NCI-H345 (cell line): Measurements from ENCODE around the gene SPSB1.

Source experiments
- DNase-seq: peaks from one replicate; lab custom pipeline; 2025; lab: John Stamatoyannopoulos, UW

The SPSB1 gene

DNA sequence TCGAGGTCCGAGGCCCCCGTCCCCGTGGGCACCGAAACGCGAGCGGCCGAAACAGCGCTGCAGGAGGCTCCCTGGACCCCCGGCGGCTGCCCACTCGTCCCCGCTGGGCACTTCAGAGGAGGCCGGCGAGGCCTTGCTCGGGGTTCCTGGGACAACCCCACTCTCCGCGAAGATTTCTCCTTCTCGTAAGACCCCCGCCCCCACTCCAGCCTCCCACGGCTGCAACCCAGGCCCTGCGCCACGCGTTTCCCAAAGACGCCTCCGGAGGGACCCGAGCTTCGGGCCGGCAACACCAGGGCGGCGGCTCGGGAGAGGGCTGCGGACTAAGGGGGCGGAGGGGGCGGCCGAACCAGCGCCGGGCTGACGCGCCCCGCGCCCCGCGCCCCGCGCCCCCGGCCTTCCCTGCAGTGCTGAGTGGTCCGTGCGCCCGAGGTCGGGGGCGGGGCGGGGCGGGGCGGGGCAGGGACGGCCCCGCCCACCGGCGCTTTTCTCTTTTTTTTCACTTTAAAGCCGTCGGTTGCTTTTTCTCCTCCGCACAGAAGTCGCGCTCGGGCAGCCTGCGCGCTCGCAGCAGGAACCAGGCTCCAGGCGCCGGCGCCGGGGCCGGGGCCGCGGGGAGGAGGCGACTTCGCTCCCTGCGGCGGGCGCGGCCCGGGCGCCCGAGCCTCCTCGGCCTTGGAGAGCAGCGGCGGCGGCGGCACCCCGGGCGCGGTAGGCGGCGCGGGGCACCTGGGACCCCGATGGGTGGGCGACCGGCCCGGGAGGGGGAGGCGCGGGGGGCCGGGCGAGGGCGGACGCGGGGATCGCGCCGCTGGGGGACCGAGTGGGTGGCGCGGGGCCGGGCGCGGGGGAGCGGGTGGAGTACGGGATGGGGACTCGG lies at the start of gene SPSB1:
Gene SPSB1 (plus strand): TSS at position 534 of the 880 bp plus-strand sequence. CDS start 62,998 bp downstream, outside the sequence.
- peak; percentile 66 for DNase-seq

DNA sequence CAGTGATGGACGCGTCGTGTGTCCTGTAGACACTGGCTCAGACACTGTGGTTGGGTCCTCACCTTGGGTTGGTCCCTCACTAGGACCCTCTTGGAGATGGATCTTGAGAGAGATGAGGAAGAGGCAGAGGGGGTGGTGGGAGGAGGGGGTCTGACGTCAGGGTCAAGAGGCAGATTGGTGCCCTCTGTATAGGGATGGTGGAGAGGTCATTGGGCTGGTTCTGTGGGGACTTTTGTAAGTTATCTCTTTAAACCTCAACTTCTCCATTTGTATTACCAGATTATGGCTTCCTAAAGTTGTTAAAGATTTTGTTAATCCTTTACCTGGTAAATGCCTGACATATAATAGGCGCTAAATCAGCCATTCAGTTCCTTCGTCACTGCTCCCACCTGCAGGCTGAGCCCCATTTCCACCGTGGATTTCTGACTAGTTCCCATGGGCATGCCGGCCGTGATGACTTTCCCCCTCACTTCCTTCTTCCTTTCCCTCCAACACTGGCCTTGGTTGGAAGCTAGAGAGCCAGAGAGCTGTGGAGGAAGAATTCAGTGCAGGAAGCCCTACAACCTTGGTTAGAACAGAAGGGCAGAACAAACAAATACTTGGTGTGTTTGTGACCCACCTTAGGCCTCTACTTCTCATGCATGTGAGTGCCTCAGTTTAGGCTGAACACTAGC lies 49.5 kb upstream of the SPSB1 start:
- DNase-seq, result no peak

DNA sequence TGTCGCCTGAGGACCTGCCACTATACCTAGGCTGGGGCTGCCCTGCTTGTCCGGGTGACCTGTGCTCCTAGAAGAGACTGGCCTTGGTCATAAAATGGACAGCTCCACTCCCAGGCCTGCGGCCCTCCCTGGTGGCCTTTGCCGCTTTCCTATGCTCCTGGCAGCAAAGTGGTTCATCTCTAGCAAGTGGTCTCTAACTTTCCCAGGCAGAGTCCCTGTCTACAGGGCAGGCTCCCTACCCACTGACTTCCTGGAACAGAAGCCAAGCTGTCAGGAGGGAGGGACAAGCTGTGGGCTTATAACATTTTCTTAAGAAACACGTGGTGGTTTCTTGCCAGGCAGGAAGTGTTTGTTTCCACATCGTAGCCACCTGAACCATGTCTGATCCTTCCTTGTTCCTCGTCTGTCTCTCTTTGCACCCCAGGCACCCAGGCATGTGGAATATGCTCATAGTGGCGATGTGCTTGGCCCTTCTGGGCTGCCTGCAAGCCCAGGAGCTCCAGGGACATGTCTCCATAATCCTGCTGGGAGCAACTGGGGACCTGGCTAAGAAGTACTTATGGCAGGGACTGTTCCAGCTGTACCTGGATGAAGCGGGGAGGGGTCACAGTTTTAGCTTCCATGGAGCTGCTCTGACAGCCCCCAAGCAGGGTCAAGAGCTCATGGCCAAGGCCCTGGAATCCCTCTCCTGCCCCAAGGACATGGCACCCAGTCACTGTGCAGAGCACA lies 48.0 kb upstream of the SPSB1 start:
- no peak for DNase-seq

DNA sequence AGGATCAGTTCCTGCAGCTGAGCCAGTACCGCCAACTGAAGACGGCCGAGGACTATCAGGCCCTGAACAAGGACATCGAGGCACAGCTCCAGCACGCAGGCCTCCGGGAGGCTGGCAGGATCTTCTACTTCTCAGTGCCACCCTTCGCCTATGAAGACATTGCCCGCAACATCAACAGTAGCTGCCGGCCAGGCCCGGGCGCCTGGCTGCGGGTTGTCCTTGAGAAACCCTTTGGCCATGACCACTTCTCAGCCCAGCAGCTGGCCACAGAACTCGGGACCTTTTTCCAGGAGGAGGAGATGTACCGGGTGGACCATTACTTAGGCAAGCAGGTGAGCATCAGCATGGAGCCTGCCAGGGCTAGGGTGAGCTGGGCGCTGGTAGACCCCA lies 47.5 kb upstream of the SPSB1 start:
- DNase-seq, result no peak

DNA sequence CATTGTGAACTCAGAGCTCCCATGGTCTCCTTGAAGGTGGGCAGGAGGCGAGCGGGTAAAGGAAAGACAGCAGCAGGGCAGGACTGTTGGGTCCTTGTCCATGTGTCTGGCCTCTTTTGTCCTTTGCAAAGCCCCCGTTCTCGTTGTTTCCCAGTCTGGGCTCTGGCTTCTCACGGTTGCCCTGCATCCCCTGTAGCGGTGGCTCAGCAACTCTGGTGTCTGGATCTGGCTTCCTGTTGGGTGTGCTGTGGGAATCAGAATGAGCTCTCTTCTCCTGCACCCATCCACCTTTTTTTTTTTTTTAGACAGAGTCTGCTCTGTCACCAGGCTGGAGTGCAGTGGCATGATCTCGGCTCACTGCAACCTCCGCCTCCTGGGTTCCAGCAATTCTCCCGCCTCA lies 47.0 kb upstream of the SPSB1 start:
- DNase-seq, result no peak

DNA sequence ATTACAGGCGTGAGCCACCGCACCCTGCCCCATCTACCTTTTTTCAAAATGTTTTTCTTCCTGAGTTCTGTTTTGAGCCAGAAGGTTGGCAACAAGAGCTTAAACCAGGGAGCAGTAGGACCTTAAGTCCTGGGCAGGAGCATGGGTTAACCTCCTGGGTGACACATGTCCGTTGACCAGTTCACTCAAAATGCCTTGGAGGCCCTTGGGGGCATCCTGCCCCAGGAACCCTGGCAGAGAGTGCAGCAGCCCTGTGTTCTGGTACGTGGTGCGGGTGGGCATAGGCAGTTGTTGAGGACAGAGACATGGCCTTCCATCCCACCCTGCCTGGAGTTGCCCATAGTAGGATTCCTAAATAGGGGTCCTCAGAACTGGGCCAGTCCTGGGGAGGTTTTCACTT lies 46.5 kb upstream of the SPSB1 start:
- DNase-seq, result no peak

DNA sequence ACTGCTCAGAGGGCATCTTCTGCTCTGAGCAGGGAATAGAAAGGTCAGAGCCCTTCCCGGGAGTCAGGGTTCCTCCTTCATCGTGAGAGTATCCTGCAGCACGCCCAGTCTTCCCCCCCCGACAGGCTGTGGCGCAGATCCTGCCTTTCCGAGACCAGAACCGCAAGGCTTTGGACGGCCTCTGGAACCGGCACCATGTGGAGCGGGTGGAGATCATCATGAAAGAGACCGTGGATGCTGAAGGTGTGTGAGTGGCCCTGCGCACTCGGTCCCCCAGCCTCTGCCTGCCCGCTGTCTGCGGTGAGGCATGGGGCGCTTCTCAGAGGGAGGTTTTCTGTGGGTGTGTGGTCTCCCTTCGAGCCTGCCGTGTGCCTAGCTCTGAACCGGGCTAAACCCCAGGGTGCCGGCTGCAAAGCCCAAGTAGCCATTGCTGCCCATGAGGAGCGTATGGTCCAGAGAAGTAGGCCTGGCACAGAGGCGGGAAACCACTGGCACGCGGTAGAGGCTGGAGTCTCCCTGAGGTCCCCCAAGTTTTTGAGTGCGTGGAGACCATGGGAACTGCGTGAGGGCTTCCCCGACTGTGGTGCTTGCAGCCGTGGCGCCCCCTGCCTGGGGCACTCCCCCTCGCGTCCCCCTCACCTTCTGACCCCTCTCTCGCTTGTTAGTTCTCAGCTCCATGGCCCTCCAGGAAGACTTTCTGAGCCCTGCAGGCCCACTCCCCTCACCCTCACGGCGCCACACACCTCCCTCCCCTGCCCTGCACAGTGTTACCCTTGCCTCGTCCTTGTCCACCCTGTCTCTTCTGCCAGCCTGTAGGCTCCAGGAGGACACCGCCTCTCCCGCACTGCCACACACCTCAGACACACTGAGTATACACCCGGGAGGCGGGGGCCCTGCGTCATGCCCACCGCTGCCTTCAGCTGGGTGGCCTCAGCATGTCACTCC lies 45.6 kb upstream of the SPSB1 start:
- DNase-seq, result no peak

DNA sequence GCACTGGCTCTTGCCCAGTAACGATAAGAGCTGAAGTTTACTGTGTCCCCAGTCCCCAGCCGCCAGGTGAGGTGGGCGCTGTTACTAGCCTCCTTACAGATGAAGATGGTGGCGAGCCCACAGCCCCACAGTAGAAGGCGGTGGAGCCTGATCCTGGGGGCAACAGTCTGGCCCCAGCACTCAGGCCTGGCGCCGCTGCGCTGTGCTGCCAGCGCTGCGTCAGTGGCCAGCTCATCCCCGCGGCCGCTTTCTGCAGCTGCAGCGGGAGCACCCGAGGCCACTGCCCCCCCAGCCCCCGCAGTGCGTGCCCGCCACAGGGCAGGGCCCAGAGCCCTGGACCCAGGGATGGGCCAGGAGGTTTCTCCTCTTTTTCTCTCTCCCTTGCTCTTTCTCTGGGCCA lies 44.8 kb upstream of the SPSB1 start:
- no peak for DNase-seq

DNA sequence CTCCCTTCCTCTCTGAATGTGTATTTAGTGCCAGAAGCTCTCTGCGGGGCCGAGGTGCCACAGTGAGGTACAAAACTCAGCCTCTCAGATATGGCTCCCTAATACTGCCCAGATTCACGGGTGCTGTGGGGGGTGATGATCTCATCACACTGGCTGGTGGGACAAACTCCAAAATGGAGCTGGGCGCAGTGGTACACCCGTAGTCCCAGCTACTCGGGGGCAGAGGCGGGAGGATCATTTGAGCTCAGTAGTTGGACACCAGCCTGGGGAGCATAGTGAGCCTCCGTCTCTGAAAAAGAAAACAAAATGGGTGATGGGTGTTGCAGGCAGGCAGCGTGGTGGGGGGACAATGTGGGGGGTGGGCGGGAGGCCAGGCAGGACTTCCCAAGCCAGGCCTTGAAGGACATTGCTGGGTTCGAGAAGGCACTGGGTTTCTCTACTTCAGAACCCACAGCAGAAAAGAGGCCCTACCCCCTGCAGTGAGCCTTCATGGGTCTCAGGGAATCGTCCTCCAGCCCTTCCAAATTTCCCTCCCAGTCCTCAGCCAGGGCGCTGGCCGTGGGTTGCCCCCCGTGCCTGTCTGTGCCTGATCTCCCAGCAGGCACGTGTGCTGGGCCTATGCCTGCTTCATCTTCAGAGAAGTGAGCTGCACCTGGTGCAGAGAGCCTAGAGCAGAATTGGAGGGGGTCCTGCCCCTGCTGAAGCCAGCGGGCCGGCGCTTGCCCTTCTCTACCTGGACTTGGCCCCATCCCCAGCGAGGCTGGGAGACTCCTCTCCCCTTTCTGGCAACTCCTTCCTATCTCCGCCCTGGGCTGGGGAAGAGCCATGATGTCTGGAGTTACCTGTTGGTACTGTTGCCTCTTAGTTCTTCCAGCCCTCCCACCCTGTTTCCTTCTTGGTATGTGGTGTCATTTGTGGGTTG lies 44.1 kb upstream of the SPSB1 start:
- no peak for DNase-seq

DNA sequence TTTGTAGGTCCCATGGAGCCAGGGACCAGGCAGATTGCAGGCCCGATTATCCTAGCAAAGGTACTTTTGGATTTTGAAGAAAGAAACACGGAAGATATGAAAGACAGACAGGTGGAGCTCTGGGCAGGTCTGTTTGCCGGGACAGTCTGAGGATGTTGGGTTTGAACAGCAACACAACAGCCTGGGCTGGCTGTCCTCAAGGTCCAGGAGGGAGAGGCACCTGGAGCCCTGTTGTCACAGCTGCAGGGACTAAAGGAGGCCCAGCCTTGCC lies 43.5 kb upstream of the SPSB1 start:
- no peak for DNase-seq

DNA sequence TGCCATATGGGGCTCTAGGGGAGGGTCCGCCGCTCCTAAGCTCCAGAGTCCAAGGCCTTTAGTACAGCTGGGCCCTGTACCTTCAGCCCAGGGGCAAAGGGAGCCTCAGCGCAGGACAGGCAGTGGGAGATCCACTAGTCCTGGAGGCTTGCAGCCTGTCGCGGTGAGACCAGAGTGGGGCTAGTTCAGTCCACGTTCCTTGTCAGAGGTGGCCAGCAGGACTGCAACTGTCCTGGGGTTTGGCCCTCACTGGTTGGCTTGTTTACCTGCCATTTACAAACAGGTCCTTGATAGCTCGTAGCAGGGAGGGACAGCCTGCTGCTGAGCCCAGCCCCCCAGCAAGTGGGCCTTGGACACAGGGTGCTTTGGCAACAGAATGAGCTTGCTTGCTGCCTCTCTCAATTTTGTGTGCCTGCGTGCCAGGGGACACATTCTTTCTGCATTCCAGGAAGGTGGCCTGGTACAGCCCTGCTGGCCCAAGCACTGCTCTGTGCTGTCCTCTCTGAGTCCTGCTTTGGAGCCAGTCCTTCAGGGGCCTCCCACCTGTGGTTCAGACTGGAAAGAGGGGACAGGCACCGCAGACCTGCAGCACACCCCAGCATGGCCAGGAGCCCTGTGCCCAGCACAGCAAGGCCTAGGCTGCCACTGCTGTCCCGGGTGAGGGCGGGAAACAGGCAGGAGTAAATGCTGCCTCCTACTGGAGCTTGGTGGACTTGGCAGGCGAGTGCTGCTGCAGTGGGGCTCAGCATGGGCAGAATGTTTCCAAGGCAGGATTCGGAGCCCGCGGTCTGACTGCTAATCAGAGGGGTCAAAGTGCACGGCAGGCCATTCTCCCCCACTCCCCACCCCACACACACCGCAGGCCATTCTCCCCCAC lies 42.9 kb upstream of the SPSB1 start:
- DNase-seq, result no peak

DNA sequence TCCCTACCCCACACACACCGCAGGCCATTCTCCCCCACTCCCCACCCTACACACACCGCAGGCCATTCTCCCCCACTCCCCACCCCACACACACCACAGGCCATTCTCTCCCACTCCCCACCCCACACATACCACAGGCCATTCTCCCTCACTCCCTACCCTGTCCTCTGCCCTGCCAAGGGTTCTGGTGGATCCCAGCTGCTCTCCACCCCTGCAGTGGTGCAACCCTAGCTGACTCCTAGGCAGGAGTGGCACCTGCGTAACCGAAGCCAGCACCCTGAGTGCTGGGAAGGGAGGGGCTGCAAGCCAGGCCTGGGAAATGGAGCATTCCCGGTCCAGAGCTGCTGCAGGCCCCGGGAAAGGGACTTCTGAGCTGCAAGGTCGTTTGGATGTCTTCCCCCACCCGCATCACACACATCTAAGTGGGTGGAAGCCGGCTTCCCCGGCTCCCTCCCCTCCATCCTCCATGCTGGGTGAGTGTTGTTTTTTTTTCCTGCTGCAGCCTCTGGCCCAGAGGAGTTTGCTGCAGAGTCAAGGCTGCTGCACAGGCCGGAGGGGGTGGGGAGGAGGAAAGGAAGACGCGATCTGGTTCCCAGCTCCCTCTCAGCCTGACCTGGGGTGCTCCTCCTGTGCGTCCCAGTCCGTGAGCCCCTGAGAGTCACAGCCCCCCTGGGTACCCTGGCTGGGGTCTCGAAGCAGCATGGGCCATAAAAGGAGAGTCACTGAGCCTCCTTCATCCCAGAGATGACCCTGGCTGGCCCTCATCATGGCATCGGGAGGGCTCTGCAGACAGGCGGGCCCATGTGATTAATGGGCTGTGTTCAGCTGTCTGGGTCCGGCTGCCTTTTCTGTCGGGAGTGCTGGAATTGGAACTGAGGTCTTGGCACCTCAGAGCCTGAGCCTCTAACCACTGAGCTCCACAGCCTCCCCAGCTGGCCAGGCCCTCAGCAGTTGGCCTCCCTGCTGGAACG lies 42.0 kb upstream of the SPSB1 start:
- DNase-seq, result no peak

DNA sequence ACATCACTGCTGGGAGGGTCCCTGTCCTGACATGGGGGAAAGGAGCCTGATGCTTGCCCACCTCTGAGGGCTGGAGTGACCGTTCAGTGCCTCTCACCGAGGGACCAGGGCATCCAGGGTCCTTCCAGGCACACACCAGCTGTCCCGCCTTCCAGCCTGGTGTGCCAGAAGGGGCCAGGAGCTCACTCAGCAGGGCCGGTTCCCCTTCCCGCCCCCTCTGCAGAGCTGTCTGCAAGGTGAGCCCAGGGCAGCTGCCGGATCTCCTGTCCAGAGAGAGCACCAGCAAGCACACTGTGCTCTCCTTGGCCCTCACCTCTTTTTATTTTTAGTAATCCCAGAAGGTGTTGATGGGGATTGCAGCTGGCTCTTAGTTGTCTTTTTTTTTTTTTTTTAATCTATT lies 41.2 kb upstream of the SPSB1 start:
- no peak for DNase-seq

DNA sequence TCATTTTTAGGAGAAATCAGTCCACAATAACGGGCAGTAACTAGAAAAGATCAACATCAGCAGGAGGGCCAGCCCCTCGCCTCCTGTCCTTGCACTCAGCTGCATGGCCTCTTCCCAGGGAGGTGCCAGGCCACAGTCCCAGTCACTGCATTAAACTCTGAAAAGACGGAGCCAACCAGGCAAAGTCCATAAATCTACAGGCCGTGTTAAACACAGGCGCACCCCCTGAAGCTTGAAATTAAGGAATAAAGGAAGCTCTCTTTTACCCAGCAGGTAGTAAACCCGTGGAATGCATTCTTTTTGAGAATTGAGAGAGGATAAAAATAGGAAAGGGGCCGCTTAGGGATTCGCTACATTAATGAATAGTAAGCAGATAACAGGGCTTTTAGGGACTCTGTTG lies 39.7 kb upstream of the SPSB1 start:
- DNase-seq, result no peak

DNA sequence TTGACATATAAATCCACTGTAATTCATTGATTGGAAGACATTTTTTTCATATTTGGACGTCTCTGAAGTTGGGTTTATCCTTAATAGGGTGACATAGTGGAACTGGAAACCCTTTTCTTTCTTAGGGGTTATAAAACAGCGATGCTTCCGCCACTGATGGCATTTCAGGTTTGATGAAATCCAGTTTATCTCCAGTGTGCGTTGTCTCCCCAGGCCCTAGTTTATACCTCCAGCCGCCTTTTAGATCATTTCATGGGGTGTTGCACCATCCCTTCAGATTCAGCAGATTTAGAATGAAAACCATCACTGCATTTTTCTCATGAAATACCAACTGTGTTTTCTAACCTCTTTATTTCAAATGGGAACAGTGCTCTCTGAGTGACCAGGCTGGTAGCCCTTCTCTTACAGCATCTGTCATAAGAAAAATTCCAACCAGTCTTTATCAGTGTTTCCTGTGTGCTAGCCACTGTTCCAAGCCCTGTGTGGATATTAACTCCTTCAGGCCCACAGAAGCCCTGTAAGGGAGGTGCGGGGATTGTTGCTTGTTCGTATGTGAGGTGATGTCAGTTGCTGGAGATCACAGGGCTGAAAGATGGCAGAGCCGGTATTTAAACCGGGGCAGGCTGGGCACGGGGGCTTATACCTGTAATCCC lies 39.1 kb upstream of the SPSB1 start:
- DNase-seq, result no peak

DNA sequence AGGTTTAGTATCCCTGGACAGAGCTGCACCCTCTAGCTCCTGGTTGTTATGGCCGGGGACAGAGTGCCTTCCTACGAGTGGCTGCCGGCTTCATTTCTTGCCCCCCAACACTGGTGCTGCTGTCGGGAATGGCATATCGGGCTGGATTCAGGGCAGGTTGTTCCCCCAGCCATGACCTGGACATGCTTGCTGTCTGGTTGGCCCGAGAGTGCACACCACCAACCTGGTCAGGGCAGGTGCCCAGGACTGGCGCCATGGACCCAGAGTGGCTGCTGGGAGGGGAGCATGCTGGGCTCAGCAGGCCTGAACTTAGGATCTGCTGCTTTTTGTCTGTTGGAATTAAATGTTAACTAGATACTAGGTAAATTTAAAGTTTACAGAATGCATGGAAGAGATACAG lies 36.4 kb upstream of the SPSB1 start:
- DNase-seq, result no peak

DNA sequence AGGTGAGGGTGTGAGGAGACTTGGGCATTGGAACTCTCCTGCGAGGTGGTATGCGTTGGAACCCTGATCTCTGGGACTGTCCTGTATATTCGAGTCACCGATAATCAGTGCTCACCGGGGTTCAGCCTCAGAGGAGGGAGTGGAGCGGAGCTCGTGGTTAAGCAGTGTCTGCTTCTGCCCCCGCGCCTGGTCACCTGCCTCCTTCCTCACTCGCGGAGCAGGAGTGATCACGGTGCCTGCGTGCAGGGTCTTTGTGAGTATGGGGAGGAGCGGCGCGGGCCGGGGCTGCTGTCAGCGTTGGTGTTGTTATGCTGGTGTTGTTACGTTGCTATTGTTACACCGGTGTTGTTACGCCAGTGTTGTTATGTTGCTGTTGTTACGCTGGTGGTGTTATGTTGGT lies 34.8 kb upstream of the SPSB1 start:
- no peak for DNase-seq

DNA sequence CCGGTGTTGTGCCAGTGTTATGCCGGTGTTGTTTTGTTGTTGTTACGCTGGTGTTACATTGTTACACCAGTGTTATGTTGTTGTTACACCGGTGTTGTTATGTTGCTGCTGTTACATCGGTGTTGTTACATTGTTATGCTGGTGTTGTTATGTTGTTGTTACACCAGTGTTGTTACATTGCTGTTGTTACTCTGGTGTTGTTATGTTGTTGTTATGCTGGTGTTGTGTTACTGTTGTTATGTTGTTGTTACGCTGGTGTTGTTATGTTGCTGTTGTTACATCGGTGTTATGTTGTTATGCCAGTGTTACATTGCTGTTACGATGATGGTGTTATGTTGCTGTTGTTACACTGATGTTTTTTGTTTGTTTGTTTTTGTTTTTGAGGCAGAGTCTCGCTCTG lies 34.1 kb upstream of the SPSB1 start:
- no peak for DNase-seq
